A549 (cell line): Measurements from ENCODE around the gene ACBD4. TPM values are rescaled to one million over a fixed set of nuclear protein-coding genes. Genes with fewer than 3 reads are reported as not detected.

Experiments
- ATAC-seq, 2 experiments: fragments of 200-7000 bp in 1 of 2; fragments of >200 bp in 1 of 2; cut with Nextera tagmentation in 1 of 2; cut with Tn5 transposase in 1 of 2; 3 replicates each; pipeline versions ENCODE4 v1.8.0 to v1.9.1; 2018 to 2020; ENCODE audit warnings: mild to moderate bottlenecking in 1 of 2, moderate library complexity in 1 of 2
- CTCF ChIA-PET: fragments of 300-600 bp; sonication (Branson Sonifier 250); formaldehyde crosslinking; extraction: SDS; loops from one replicate; lab custom pipeline; 2021; ENCODE audit warnings: antibody characterized with exemption, inconsistent platforms; lab: Yijun Ruan, JAX
- POLR2A ChIA-PET: fragments of 350-600 bp; formaldehyde crosslinking; extraction: SDS; loops from one replicate; lab custom pipeline; 2021; ENCODE audit warnings: antibody characterized with exemption, inconsistent platforms; lab: Yijun Ruan, JAX
- DNase-seq, 2 experiments: peaks; one replicate each; pipeline versions ENCODE4 v3.0.0 to v3.0.0-alpha.2; 2011 to 2016; ENCODE audit warnings: low read depth in 1 of 2, low spot score in 1 of 2
- FAIRE-seq: peaks from 2 replicates; lab custom pipeline; 2011; peaks lifted over from hg19 to GRCh38; lab: Jason Lieb, UNC
- H3K27ac ChIP-seq, 2 experiments: fragments of >200 bp; sonication (Bioruptor Twin); formaldehyde crosslinking; 3 replicates each; pipeline ENCODE4 v1.5.1; 2016 to 2017
- H3K4me1 ChIP-seq: fragments of >200 bp; sonication (Bioruptor Twin); formaldehyde crosslinking; 3 replicates; pipeline ENCODE4 v1.6.1; 2016
- H3K4me2 ChIP-seq: fragments of >200 bp; sonication (Bioruptor Twin); formaldehyde crosslinking; 3 replicates; pipeline ENCODE4 v1.6.1; 2016
- H3K4me3 ChIP-seq: fragments of >200 bp; sonication (Bioruptor Twin); formaldehyde crosslinking; 3 replicates; pipeline ENCODE4 v1.5.1; 2016
- H3K9me3 ChIP-seq: fragments of >200 bp; sonication (Bioruptor Twin); formaldehyde crosslinking; 3 replicates; pipeline ENCODE4 v1.6.1; 2016
- ATOH8 ChIP-seq: fragments of 250-450 bp; sonication (Bioruptor Pico); IDR thresholded peaks from 2 replicates; pipeline ENCODE4 v1.5.0; 2020; ENCODE audit warnings: low read depth, mild to moderate bottlenecking, moderate library complexity
- CBX2 ChIP-seq: fragments of 200-600 bp; sonication (generic); IDR thresholded peaks from 2 replicates; pipeline ENCODE4 v1.6.1; 2016; ENCODE audit warnings: low read depth, mild to moderate bottlenecking, borderline replicate concordance
- CEBPB ChIP-seq, 2 experiments: fragments of >200 bp in 1 of 2; sonication (Bioruptor Twin) in 1 of 2; formaldehyde crosslinking in 1 of 2; IDR thresholded peaks; 2 replicates each; pipeline ENCODE4 v1.6.1; 2012 to 2016
- CHD4 ChIP-seq: fragments of 200-600 bp; sonication (generic); IDR thresholded peaks from 2 replicates; pipeline ENCODE4 v1.6.1; 2016; ENCODE audit warnings: antibody characterized with exemption, mild to moderate bottlenecking, borderline replicate concordance
- FOSL2 ChIP-seq, 2 experiments: fragments of 450-650 bp in 1 of 2; fragments of >200 bp in 1 of 2; sonication (Bioruptor Twin) in 1 of 2; formaldehyde crosslinking; IDR thresholded peaks; 2 replicates each; pipeline versions ENCODE4 v1.5.0 to v1.6.1; 2016 to 2020; ENCODE audit warnings: mild to moderate bottlenecking in 1 of 2, moderate library complexity in 1 of 2
- FOXS1 ChIP-seq: fragments of 250-450 bp; sonication (Bioruptor Pico); IDR thresholded peaks from 2 replicates; pipeline ENCODE4 v1.5.0; 2020; ENCODE audit warnings: mild to moderate bottlenecking, moderate library complexity
- GATA3 ChIP-seq: IDR thresholded peaks from 2 replicates; pipeline ENCODE4 v1.6.1; 2012; ENCODE audit warnings: borderline replicate concordance
- HOXB5 ChIP-seq: fragments of 250-450 bp; sonication (Bioruptor Pico); IDR thresholded peaks from 2 replicates; pipeline ENCODE4 v1.5.0; 2020; ENCODE audit warnings: mild to moderate bottlenecking, moderate library complexity
- JUN ChIP-seq, 2 experiments: fragments of >200 bp; sonication (Bioruptor Twin); formaldehyde crosslinking; IDR thresholded peaks; 2 replicates in 1 of 2; 3 replicates in 1 of 2; pipeline ENCODE4 v1.6.1; 2016 to 2017
- JUNB ChIP-seq: fragments of >200 bp; sonication (Bioruptor Twin); formaldehyde crosslinking; IDR thresholded peaks from 2 replicates; pipeline ENCODE4 v1.6.1; 2016
- KDM5A ChIP-seq: fragments of 200-600 bp; sonication (generic); IDR thresholded peaks from 2 replicates; pipeline ENCODE4 v1.6.1; 2016; ENCODE audit warnings: antibody characterized with exemption, mild to moderate bottlenecking
- MAFK ChIP-seq: fragments of 450-650 bp; IDR thresholded peaks from 2 replicates; pipeline ENCODE4 v1.6.1; 2014; ENCODE audit not compliant: partially characterized antibody
- MYC ChIP-seq: IDR thresholded peaks from 2 replicates; pipeline ENCODE4 v1.6.1; 2012; ENCODE audit warnings: mild to moderate bottlenecking, inconsistent platforms, low read length, improper control_type of control experiment, borderline replicate concordance
- NFE2L2 ChIP-seq: fragments of 150-350 bp; conservative IDR thresholded peaks from 2 replicates; pipeline ENCODE4 v1.6.1; 2014; ENCODE audit warnings: low read length
- PBX3 ChIP-seq: IDR thresholded peaks from 2 replicates; pipeline ENCODE4 v1.6.1; 2012
- POLR2AphosphoS2 ChIP-seq: conservative IDR thresholded peaks from 2 replicates; pipeline ENCODE4 v1.6.1; 2012; ENCODE audit warnings: low read length, improper control_type of control experiment, inconsistent platforms
- RCOR1 ChIP-seq: fragments of 150-350 bp; IDR thresholded peaks from 2 replicates; pipeline ENCODE4 v1.6.1; 2014; ENCODE audit warnings: antibody characterized with exemption, low read length, low read depth
- REST ChIP-seq: fragments of 200-600 bp; sonication (generic); IDR thresholded peaks from 2 replicates; pipeline ENCODE4 v1.6.1; 2016; ENCODE audit warnings: antibody characterized with exemption, mild to moderate bottlenecking, moderate library complexity
- RNF2 ChIP-seq: fragments of 200-600 bp; sonication (generic); IDR thresholded peaks from 2 replicates; pipeline ENCODE4 v1.6.1; 2016; ENCODE audit warnings: low read depth, mild to moderate bottlenecking, antibody characterized with exemption, moderate library complexity, borderline replicate concordance
- TFCP2L1 ChIP-seq: fragments of 250-450 bp; sonication (Bioruptor Pico); IDR thresholded peaks from 2 replicates; pipeline ENCODE4 v1.5.0; 2021; ENCODE audit warnings: mild to moderate bottlenecking
- WGBS: methylation state at CpG from one replicate; pipeline ENCODE4 v1.1.6; 2017; ENCODE audit errors: missing lambda C conversion rate; 5-methylcytosine and 5-hydroxymethylcytosine counted together
- polyA plus RNA-seq, 4 experiments: library from polyadenylated mRNA; depleted of rRNA in 3 of 4; stranded (reverse); fragments of >200 nt; fragmentation: RNase III in 1 of 4; extraction: RNeasy Plus Mini Kit Qiagen cat#74134 plus additional on column Dnase treatment in 1 of 4; gene quantifications; 2 replicates in 3 of 4; 3 replicates in 1 of 4; pipeline ENCODE4 v1.2.3, GENCODE V29; 2011 to 2017
- TF ChIP-seq, protein P1 (sequence below): IDR thresholded peaks from 2 replicates; pipeline ENCODE4 v1.6.1; 2012; ENCODE audit warnings: low read depth, borderline replicate concordance
- TF ChIP-seq, protein P2 (sequence below): IDR thresholded peaks from 2 replicates; pipeline ENCODE4 v1.6.1; 2012
- TF ChIP-seq, protein P3 (sequence below): fragments of 150-350 bp; IDR thresholded peaks from 2 replicates; pipeline ENCODE4 v1.6.1; 2014; ENCODE audit warnings: low read depth, mild to moderate bottlenecking, low read length

Gene ACBD4
- polyA plus RNA-seq, 2 of the 4 experiments (the other 2 are of a cell fraction), result 11.4 to 13.7 TPM

DNA sequence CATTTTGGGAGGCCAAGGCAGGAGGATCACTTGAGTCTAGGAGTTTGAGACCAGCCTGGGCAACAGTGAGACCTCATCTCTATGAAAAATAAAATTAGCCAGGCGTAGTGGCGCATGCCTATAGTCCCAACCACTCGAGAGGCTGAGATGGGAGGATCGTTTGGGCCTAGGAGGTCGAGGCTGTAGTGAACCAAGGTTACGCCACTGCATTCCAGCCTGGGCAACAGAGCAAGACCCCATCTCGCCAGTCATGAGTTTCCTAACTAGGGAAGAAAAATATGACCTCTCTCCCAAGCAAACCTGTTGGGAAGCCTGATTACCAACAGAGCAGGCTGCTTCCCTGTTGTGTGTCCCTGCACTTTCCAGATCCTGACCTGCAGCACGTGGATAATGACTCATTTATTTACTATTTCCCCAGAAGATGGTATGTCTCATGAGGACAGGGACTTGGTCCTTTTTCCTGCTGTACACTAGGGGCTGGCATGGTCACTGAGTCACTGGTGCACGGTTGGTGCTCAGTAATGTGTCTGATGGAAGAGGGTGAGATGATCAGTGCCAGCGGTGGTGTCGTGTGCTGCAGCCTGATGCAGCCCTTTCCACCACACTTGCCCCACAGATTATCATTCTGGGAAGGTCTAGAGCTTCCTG, 43.6 kb upstream of the ACBD4 start (continued):
- no peak for TF ChIP-seq REST
- TF ChIP-seq, protein P1, sequence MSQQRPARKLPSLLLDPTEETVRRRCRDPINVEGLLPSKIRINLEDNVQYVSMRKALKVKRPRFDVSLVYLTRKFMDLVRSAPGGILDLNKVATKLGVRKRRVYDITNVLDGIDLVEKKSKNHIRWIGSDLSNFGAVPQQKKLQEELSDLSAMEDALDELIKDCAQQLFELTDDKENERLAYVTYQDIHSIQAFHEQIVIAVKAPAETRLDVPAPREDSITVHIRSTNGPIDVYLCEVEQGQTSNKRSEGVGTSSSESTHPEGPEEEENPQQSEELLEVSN, result no peak

- DNase-seq (peak; percentile 94 to 99), FAIRE-seq (peak; percentile 99), ATAC-seq (peak; percentile 95 to 97)
- ChIA-PET POLR2A (interaction anchor here (1.1 to 1.5 kb wide), 3 partner anchors 32 to 55 kb away, joined by 3 to 8 read pairs (median 3); partner anchors contain the start of genes HEXIM1 and NMT1), CTCF (interaction anchor here (1.0 to 30.6 kb wide), 10 partner anchors 11 to 317 kb away, joined by 3 to 742 read pairs (median 5); partner anchors contain the start of genes ACBD4 and PLCD3)
- Histone ChIP-seq H3K4me1 (peaks cover 45% of the 10 kb centered on the region), H3K9me3 (no peaks in the 10 kb centered on the region), H3K27ac (peak overlapping the region; percentile 77 to 91), H3K4me3 (no peak overlapping the region), H3K4me2 (peak overlapping the region; percentile 63)
- WGBS, result 7% methylated on average over 6 of the region's 6 CpGs
- TF ChIP-seq GATA3, result peak; percentile 32; the same call in 1 of the 2 replicates
- TF ChIP-seq POLR2AphosphoS2, result no peak
- TF ChIP-seq JUNB, result peak; percentile 35; the same call in 1 of the 2 replicates
- TF ChIP-seq CBX2, result no peak
- TF ChIP-seq CHD4, result no peak
- 0 out of 5 replicates have a peak, but pooled peaks have one; percentile 16 to 22 for TF ChIP-seq JUN (IDR thresholded peaks at IDR 0.05)
- 0 out of 2 replicates have a peak, but pooled peaks have one; percentile 12 for TF ChIP-seq NFE2L2
- TF ChIP-seq, protein P2, sequence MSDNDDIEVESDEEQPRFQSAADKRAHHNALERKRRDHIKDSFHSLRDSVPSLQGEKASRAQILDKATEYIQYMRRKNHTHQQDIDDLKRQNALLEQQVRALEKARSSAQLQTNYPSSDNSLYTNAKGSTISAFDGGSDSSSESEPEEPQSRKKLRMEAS, result peak; percentile 90
- TF ChIP-seq, protein P1, result 0 out of 2 replicates have a peak, but pooled peaks have one; percentile 34
- TF ChIP-seq MAFK, result peak; percentile 66
- 0 out of 4 replicates have a peak, but pooled peaks of 1 of the 2 experiments have one; percentile 19 for TF ChIP-seq CEBPB (IDR thresholded peaks at IDR 0.05)
- peak; percentile 50 for TF ChIP-seq FOSL2 (IDR thresholded peaks at IDR 0.05)
- TF ChIP-seq FOSL2 (CRISPR knock-in tag; IDR thresholded peaks at IDR 0.05), result peak; percentile 91
These were observed 42.5 kb upstream of the ACBD4 start for GRCh38 chr17:45092911-45093430.

- ATAC-seq (peak; percentile 3 to 5; a peak in 3 of 6 replicates), FAIRE-seq (no peak), DNase-seq (no peak)
- H3K4me1 ChIP-seq, result peaks cover 48% of the 10 kb centered on the region
- POLR2A ChIA-PET, result interaction anchor here (1.1 to 1.5 kb wide), 4 partner anchors 32 to 54 kb away, joined by 3 to 8 read pairs (median 4); partner anchors contain the start of genes HEXIM1 and NMT1
- peak overlapping the region; percentile 77 to 91 for H3K27ac ChIP-seq
- TF ChIP-seq RCOR1 (no peak), TFCP2L1 (no peak), PBX3 (no peak), RNF2 (no peak), MAFK (no peak), ATOH8 (CRISPR knock-in tag) (no peak), JUN (IDR thresholded peaks at IDR 0.05) (no peak), KDM5A (no peak), FOXS1 (CRISPR knock-in tag) (no peak), HOXB5 (CRISPR knock-in tag) (no peak), MYC (no peak)
- TF ChIP-seq, protein P3, sequence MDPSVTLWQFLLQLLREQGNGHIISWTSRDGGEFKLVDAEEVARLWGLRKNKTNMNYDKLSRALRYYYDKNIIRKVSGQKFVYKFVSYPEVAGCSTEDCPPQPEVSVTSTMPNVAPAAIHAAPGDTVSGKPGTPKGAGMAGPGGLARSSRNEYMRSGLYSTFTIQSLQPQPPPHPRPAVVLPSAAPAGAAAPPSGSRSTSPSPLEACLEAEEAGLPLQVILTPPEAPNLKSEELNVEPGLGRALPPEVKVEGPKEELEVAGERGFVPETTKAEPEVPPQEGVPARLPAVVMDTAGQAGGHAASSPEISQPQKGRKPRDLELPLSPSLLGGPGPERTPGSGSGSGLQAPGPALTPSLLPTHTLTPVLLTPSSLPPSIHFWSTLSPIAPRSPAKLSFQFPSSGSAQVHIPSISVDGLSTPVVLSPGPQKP, result no peak
- H3K4me3 ChIP-seq, result no peak overlapping the region
- H3K4me2 ChIP-seq, result peak overlapping the region; percentile 63
- CTCF ChIA-PET, result interaction anchor here (0.6 to 30.6 kb wide), 14 partner anchors 11 to 318 kb away, joined by 3 to 742 read pairs (median 5); partner anchors contain the start of genes ACBD4 and PLCD3
- WGBS, result 60% methylated on average over 13 of the region's 13 CpGs
- no peaks in the 10 kb centered on the region for H3K9me3 ChIP-seq
These were observed 41.9 kb upstream of the ACBD4 start for GRCh38 chr17:45093444-45094110.
